Calu3 (cell line): ENCODE results near the gene RHOC. TPM values are rescaled to one million over a fixed set of nuclear protein-coding genes. Genes with fewer than 3 reads are reported as not detected.
"Not testable (repeated sequence)": the region's sequence is repeated elsewhere in the genome, so short reads cannot be mapped to it uniquely, and the experiment has no call there.

ENCODE experiments used
- BruUV-seq: library from RNA; stranded (reverse); fragments of 400-500 nt; replicated peaks from 2 replicates; lab custom pipeline; 2021; lab: Mats Ljungman, UMichigan
- CTCF ChIA-PET: fragments of 300-600 bp; sonication (Branson Sonifier 250); formaldehyde crosslinking; loops from one replicate; lab custom pipeline; 2022; ENCODE audit warnings: antibody characterized with exemption; lab: Charles Lee
- DNase-seq: peaks from one replicate; pipeline ENCODE4 v3.0.0; 2022
- H3K27ac Mint-ChIP-seq: one replicate; pipeline ENCODE4 v1.8.0; 2022; ENCODE audit warnings: mixed read lengths; ENCODE audit not compliant: unreplicated experiment
- H3K27me3 Mint-ChIP-seq: one replicate; pipeline ENCODE4 v1.8.0; 2022; ENCODE audit warnings: mixed read lengths; ENCODE audit not compliant: unreplicated experiment
- H3K36me3 Mint-ChIP-seq: one replicate; pipeline ENCODE4 v1.8.0; 2022; ENCODE audit warnings: mild to moderate bottlenecking, moderate library complexity, mixed read lengths; ENCODE audit not compliant: insufficient read depth, unreplicated experiment
- H3K4me1 Mint-ChIP-seq: one replicate; pipeline ENCODE4 v1.8.0; 2022; ENCODE audit warnings: mild to moderate bottlenecking, low read depth, mixed read lengths; ENCODE audit not compliant: unreplicated experiment
- H3K4me3 Mint-ChIP-seq: one replicate; pipeline ENCODE4 v1.8.0; 2022; ENCODE audit warnings: mild to moderate bottlenecking, low read depth, moderate library complexity, mixed read lengths; ENCODE audit not compliant: unreplicated experiment
- H3K9me3 Mint-ChIP-seq: one replicate; pipeline ENCODE4 v1.8.0; 2022; ENCODE audit warnings: low read depth, mixed read lengths; ENCODE audit not compliant: unreplicated experiment
- intact Hi-C: fragments of 100-400 bp; cut with micrococcal nuclease; formaldehyde crosslinking; loops from one replicate; pipeline ENCODE4 v1.10.0; 2022; ENCODE audit not compliant: unreplicated experiment
- total RNA-seq: library from RNA; stranded (reverse); gene quantifications from 2 replicates; pipeline ENCODE4 v1.2.3, GENCODE V29; 2022
- TF ChIP-seq, protein P1 (sequence below): fragments of 200-600 bp; IDR thresholded peaks from one replicate; pipeline ENCODE4 v1.8.0; 2022; ENCODE audit warnings: antibody characterized with exemption; ENCODE audit not compliant: unreplicated experiment

Gene RHOC
- total RNA-seq, 1 experiment from 2014 or later: 176 TPM

DNA sequence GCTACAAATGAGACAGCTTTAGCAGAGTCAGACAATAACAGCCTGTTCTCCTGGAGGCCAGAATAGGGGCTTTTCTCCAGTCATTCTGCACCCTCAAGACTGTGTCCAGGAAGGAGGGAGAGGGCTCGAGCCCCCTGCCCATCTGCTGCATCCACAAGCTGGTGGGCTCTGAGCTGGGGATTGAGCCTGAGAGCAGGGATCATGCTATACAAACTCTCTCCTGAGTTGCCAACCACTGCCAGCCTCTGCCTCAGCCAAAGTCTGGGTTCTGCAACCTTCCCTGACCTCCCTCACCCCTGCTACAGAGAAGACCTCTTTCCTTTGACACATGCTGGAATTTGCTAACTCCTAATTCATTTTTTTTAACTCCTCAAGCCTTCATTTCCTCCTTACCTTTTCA lies 23.0 kb upstream of the RHOC start:
- Mint-ChIP-seq H3K4me3 (no peak overlapping the region), H3K9me3 (no peaks in the 10 kb centered on the region), H3K36me3 (no peaks in the 10 kb centered on the region), H3K27me3 (no peaks in the 10 kb centered on the region), H3K4me1 (no peaks in the 10 kb centered on the region), H3K27ac (no peak overlapping the region)
- BruUV-seq: no TSS peak
- CTCF ChIA-PET: interaction anchor here (0.6 kb wide), 1 partner anchor 89 kb away, joined by 3 read pairs; no protein-coding TSS in a partner anchor
- intact Hi-C loops: no loop called here
- DNase-seq: no peak
- TF ChIP-seq, protein P1, sequence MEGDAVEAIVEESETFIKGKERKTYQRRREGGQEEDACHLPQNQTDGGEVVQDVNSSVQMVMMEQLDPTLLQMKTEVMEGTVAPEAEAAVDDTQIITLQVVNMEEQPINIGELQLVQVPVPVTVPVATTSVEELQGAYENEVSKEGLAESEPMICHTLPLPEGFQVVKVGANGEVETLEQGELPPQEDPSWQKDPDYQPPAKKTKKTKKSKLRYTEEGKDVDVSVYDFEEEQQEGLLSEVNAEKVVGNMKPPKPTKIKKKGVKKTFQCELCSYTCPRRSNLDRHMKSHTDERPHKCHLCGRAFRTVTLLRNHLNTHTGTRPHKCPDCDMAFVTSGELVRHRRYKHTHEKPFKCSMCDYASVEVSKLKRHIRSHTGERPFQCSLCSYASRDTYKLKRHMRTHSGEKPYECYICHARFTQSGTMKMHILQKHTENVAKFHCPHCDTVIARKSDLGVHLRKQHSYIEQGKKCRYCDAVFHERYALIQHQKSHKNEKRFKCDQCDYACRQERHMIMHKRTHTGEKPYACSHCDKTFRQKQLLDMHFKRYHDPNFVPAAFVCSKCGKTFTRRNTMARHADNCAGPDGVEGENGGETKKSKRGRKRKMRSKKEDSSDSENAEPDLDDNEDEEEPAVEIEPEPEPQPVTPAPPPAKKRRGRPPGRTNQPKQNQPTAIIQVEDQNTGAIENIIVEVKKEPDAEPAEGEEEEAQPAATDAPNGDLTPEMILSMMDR: no peak

DNA sequence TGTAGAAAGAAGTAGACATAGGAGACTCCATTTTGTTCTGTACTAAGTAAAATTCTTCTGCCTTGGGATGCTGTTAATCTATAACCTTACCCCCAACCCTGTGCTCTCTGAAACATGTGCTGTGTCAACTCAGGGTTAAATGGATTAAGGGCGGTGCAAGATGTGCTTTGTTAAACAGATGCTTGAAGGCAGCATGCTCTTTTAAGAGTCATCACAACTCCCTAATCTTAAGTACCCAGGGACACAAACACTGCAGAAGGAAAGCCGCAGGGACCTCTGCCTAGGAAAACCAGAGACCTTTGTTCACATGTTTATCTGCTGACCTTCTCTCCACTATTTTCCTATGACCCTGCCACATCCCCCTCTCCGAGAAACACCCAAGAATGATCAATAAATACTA lies 22.1 kb upstream of the RHOC start:
- H3K4me1 Mint-ChIP-seq, H3K36me3 Mint-ChIP-seq, BruUV-seq, intact Hi-C loops, DNase-seq, H3K27me3 Mint-ChIP-seq, H3K27ac Mint-ChIP-seq, H3K9me3 Mint-ChIP-seq, H3K4me3 Mint-ChIP-seq, CTCF ChIA-PET: not testable (repeated sequence)

DNA sequence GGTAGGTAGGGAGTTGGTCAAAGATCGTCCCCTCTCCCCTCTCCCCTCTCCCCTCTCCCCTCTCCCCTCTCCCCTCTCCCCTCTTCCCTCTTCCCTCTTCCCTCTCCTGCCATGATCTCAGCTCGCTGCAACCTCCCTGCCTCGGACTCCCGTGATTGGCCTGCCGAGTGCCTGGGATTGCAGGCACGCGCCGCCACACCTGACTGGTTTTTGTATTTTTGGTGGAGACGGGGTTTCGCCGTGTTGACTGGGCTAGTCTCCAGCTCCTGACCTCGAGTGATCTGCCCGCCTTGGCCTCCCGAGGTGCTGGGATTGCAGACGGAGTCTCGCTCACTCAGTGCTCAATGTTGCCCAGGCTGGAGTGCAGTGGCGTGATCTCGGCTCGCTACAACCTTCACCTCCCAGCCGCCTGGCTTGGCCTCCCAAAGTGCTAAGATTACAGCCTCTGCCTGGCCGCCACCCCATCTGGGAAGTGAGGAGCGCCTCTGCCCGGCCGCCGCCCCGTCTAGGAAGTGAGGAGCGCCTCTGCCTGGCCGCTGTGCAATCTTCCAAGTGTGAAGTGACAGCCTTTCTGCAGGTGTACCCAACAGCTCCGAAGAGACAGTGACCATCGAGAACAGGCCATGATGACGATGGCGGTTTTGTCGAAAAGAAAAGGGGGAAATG lies 21.5 kb upstream of the RHOC start:
- H3K4me1 Mint-ChIP-seq, H3K4me3 Mint-ChIP-seq, intact Hi-C loops, H3K27ac Mint-ChIP-seq, BruUV-seq, DNase-seq, H3K27me3 Mint-ChIP-seq, H3K36me3 Mint-ChIP-seq, CTCF ChIA-PET, H3K9me3 Mint-ChIP-seq: not testable (repeated sequence)

DNA sequence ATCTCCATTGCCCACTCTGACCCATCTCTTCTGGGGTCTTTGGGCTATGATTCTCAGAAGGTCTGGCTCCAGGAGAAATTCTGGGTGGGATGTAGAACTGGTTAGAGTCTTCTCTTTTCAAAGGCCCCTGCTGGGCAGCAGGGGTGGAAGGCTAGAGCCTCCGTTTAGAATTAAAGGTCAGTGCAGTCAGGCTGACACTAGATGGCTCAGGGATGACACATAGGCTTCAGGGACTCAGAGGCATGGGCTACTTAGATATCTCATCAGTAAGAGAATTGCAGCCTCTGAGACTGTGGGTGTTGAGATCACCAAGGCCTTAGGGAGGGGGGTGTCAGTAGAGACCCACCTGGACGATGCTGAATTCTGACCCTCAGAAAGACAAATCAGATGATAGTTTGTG lies 20.8 kb upstream of the RHOC start:
- H3K4me1 Mint-ChIP-seq: peaks cover 9% of the 10 kb centered on the region

DNA sequence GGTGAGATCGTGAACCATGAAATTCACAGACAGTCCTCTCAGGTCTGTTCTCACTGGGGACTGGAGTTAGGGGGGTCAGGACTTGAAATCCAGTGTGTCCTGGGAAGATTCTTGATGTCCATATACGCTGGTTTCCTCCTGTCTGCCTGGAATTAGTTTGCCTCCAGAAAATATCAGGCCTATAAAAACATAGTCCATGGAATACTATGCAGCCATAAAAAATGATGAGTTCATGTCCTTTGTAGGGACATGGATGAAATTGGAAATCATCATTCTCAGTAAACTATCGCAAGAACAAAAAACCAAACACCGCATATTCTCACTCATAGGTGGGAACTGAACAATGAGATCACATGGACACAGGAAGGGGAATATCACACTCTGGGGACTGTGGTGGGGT lies 17.3 kb upstream of the RHOC start:
- intact Hi-C loops, BruUV-seq, DNase-seq, H3K4me1 Mint-ChIP-seq, H3K4me3 Mint-ChIP-seq, CTCF ChIA-PET, H3K9me3 Mint-ChIP-seq, H3K36me3 Mint-ChIP-seq, H3K27ac Mint-ChIP-seq: not testable (repeated sequence)
- H3K27me3 Mint-ChIP-seq: peaks cover 28% of the 10 kb centered on the region

More for the DNA sequence above, 20.8 kb upstream of the RHOC start:
- TF ChIP-seq, protein P1: no peak
- Mint-ChIP-seq H3K27ac (no peak overlapping the region), H3K4me3 (no peak overlapping the region), H3K36me3 (no peaks in the 10 kb centered on the region), H3K27me3 (peaks cover 7% of the 10 kb centered on the region), H3K9me3 (no peaks in the 10 kb centered on the region)
- CTCF ChIA-PET: no interaction called here
- BruUV-seq: no TSS peak
- intact Hi-C loops: no loop called here
- DNase-seq: no peak

DNA sequence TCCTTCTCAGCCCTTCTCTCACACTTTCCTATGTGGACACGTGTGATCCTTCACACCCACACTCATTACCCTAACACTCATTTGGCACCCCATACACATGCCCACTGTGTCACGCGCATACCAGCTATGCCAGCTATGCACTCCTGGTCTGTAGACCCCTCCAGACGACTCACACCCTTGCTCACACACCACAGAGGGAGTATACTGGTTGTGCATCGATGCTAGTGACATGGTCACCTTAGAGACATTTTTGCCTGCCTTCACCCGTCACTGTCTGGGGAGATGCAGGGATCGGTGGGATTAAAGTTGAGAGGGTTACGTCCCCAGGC lies 16.5 kb upstream of the RHOC start:
- TF ChIP-seq, protein P1: no peak
- Mint-ChIP-seq H3K9me3 (no peaks in the 10 kb centered on the region), H3K36me3 (no peaks in the 10 kb centered on the region), H3K4me1 (peaks cover 9% of the 10 kb centered on the region), H3K27ac (no peak overlapping the region), H3K4me3 (no peak overlapping the region), H3K27me3 (peaks cover 35% of the 10 kb centered on the region)
- no TSS peak for BruUV-seq
- intact Hi-C loops: no loop called here
- DNase-seq: no peak
- CTCF ChIA-PET: no interaction called here
